Adipose tissue (tissue), 3 donors: Measurements from ENCODE around the gene LCNL1. TPM values are rescaled to one million over a fixed set of nuclear protein-coding genes. Genes with fewer than 3 reads are reported as not detected.

Experiments
- H3K27ac ChIP-seq: one replicate; pipeline ENCODE4 v1.5.1; 2013; ENCODE audit warnings: low read depth, low read length
- WGBS, 3 donors: extraction: QIAGEN DNeasy Blood & Tissue Kit; methylation state at CpG; one replicate each; pipeline ENCODE4 v1.1.7; 2013; 5-methylcytosine and 5-hydroxymethylcytosine counted together
- polyA plus RNA-seq, 3 donors: library from polyadenylated mRNA; stranded (reverse); fragments of 200-250 nt; gene quantifications; one replicate each; pipeline ENCODE4 v1.2.3, GENCODE V29; 2013
- donor health status: healthy with polysubstance abuse.
- donor health status: Bipolar disorder and iron deficiency.
- donor health status: healthy.

LCNL1 gene
- polyA plus RNA-seq, 3 donors = 0.10 to 0.45 TPM; not detected in 1

DNA sequence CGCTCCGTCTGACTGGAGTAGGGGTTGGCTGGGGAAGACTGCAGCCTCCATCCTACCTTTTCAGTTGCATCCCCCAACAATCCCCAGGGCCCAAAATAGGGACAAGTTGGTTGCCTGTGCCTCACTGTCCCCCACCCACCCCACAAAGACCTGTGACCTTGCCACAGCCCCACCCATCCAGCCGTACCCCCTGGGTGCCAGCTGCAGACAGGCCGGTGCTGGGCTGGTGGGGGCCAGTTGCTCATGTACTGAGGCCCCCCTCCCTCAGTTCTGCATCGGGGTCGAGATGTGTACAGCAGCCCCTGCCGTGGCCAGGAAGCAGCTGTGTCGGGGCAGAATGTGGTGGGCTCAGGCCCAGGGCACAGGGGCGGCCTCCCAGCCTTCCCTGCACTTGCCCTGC is 374 bp downstream of the LCNL1 start:
- no peak overlapping the region for H3K27ac ChIP-seq
- 65 to 82% (median 77%) methylated on average over 9 of the region's 9 CpGs for WGBS, 3 donors

DNA sequence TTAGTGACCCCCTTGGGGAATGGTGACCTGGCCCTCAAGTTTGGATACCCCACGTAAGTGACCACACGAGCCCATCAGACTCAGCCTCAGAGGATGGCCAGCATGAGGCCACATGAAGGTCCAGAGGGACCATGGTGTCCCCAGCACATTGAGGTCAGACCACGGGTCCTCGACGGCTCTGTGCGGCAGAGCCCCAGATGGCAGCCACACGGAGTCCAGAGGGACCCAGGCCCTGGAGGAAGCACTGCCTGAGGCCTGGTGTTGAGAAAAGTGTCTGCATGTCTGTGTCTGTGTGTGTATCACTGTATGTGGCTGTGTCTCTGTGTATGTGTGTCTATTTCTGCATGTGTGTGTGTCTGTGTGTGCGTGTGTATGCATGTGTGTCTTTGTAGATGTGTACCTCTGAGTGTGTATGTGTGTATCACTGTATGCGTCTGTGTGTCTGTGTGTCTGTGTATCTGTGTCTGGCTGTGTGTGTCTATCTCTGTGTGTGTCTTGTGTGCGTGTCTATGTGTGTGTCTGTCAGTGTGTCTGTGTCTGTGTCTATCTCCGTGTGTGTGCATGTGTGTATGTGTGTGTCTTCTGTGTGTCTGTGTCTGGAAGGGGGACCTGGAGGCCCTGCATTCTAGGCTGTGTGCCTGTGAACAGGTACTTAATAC is 992 bp downstream of the LCNL1 start:
- no peak overlapping the region for H3K27ac ChIP-seq
- 78 to 84% (median 80%) methylated on average over 11 of the region's 11 CpGs for WGBS, 3 donors

- H3K27ac ChIP-seq = no peak overlapping the region
- WGBS, 3 donors = 50 to 60% (median 52%) methylated on average over 24 to 29 of the region's 29 CpGs
Measured at GRCh38 chr9:136984464-136985026, 1.8 kb downstream of the LCNL1 start.

GRCh38 chr9:136985027-136985602 is 2.3 kb downstream of the LCNL1 start:
- 10 to 17% (median 12%) methylated on average over 42 to 48 of the region's 48 CpGs for WGBS, 3 donors

GRCh38 chr9:136985853-136986252 is 3.1 kb downstream of the LCNL1 start:
- 15 to 35% (median 29%) methylated on average over 30 to 33 of the region's 33 CpGs for WGBS, 3 donors
- H3K27ac ChIP-seq = no peak overlapping the region

More at GRCh38 chr9:136985027-136985602, 2.3 kb downstream of the LCNL1 start:
- no peak overlapping the region for H3K27ac ChIP-seq

- no peak overlapping the region for H3K27ac ChIP-seq
- WGBS, 3 donors = 92 to 98% (median 97%) methylated on average over 4 of the region's 4 CpGs
Measured at GRCh38 chr9:136988872-136989271, 6.1 kb downstream of the LCNL1 start.

- WGBS, 3 donors = 76 to 83% (median 78%) methylated on average over 10 of the region's 10 CpGs
- no peak overlapping the region for H3K27ac ChIP-seq
Measured at GRCh38 chr9:136990242-136990911, 7.6 kb downstream of the LCNL1 start.

DNA sequence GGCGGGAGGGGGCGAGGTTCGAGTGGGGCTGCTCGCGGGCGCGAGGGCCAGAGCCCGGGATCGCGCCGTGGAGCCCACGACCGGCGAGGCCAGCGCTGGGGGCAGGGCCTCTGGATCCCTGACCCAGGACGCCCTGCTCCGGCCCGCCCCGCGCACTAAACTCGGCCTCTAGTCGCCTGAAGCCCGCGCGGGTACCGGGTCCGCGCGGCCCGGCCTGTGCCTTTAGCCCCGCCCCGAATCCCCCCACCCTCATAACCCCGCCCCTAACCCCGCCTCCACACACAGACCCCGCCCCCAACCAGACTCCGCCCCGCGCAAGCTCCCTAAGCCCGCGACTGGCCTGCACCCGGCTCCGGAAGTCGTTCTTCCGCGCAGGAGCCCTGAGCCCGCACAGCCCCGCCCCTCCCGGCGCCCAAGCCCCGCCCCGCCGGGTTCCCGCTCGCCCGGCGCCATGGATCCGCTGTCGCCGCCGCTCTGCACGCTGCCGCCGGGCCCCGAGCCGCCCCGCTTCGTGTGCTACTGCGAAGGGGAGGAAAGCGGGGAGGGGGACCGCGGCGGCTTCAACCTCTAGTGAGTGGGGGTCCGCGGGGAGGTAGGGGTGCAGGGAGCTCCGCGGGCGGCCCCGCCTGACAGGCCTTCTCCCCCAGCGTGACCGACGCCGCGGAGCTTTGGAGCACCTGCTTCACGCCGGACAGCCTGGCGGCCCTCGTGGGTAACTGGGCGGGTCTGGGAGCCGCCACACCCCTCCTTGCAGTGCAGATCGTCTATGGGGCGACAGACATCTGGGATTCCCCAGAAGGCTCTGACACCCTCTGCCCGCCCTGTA is 9.4 kb downstream of the LCNL1 start, which contains the start of gene PAXX:
Gene PAXX (plus strand): TSS at position 430 of the 826 bp plus-strand sequence. CDS start 22 bp downstream, at position 452.
- H3K27ac ChIP-seq = peak within 1 kb of the TSS; percentile 75
- 0 to 1% (median 1%) methylated on average over 73 to 92 of the region's 92 CpGs for WGBS, 3 donors

GRCh38 chr9:136992819-136993369 is 10.1 kb downstream of the LCNL1 start:
- H3K27ac ChIP-seq = no peak overlapping the region
- WGBS, 3 donors = 39 to 48% (median 43%) methylated on average over 17 to 18 of the region's 18 CpGs

- H3K27ac ChIP-seq = no peak overlapping the region
- WGBS, 3 donors = 67 to 72% (median 72%) methylated on average over 53 to 54 of the region's 54 CpGs
Measured at GRCh38 chr9:136994180-136994887, 11.5 kb downstream of the LCNL1 start.

DNA sequence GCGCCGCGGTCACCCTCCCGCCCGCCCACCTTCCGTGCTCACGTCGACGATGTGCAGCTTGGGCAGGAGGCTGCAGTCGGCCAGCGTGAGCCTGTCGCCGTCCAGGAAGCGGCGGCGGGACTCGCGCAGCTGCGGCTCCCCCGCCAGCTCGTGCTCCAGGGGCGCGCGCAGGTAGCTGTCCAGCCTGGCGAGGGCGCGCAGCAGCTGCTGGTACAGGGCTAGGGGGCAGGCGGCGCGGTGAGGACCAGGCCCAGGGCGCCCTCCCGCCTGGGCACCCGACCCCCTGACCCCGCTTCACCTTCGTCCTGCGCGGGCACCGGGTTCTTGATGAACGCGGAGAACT is 12.1 kb downstream of the LCNL1 start:
- 41 to 43% (median 42%) methylated on average over 38 to 40 of the region's 40 CpGs for WGBS, 3 donors
- H3K27ac ChIP-seq = no peak overlapping the region

DNA sequence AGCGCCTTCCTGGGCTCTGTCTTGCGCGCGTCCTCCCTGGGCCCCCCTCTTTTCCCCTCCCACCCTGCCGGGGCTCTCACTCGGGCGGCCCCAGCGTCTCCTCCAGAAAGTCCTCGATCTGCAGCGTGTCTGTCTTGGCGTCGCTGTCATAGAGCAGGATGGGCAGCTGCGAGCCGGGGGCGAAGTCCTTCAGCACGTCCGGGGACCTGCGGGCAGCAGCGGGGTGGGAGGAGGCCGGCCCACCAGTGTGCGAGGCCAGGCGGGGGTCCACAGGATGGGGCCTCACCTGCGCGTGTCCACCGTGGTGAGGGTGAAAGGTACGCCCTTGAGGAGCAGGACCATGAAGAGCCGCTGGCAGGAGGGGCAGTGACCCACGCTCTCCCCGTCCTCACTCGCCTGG is 12.6 kb downstream of the LCNL1 start:
- WGBS, 3 donors = 31 to 41% (median 39%) methylated on average over 28 to 30 of the region's 30 CpGs

DNA sequence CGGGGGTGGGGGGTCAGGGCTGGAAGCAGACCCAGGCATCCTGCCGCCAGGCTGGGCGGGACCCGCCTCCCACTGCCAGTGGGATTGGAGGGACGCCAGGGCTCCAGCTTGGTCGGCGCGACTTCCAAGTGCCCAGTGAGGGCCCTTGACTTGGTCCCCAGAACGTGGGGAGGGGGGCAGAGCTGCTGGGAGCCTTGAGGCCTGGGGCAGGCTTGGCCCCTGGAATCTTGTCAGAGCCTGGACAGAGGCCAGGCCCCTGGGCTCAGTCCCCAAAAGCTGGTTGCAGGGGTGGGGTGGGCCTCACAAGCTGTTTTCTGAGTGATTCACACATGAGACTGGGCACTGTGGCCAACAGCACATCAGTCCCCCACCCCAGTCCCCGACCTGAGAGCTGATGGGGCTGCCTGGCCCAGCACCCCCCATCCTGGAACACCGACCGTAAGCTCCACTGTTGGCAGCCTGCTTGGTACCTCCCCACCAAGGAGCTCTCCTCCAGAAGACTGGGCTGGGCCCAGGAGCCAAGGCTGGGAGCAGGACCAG is 13.0 kb downstream of the LCNL1 start:
- 21 to 29% (median 21%) methylated on average over 11 to 12 of the region's 12 CpGs for WGBS, 3 donors

More for the DNA sequence above, 12.6 kb downstream of the LCNL1 start:
- H3K27ac ChIP-seq = no peak overlapping the region

GRCh38 chr9:136996361-136997292 is 13.8 kb downstream of the LCNL1 start, which contains the start of gene CLIC3:
Gene CLIC3, minus strand, starts transcription at chr9:136996568. Its CDS starts 25 bp downstream, at chr9:136996543.
- no peak within 1 kb of the TSS for H3K27ac ChIP-seq
- WGBS, 3 donors = 22 to 26% (median 23%) methylated on average over 34 to 35 of the region's 35 CpGs

More for the DNA sequence above, 13.0 kb downstream of the LCNL1 start:
- no peak overlapping the region for H3K27ac ChIP-seq

DNA sequence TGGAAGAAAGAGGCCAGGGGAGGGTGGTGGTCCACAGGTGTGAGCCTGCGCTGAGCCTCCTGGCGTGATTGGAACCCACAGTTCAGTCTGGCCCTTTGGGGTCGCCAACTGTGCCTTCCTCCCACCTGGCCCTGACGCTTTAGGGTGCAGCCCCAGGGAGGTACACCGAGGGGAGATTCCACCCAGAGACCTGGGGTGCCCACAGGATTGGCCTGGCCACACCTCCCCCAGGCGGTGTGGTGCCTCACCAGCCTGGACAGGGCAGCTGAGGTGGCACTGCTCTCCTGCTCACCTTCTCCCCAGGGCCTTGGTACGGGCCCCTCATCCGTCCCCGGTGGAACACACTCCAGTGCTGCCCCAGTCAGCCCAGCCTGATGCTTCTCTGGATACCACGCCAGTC is 14.6 kb downstream of the LCNL1 start:
- no peak overlapping the region for H3K27ac ChIP-seq
- WGBS, 3 donors = 71 to 88% (median 80%) methylated on average over 9 to 10 of the region's 10 CpGs

GRCh38 chr9:136997830-136998234 is 15.0 kb downstream of the LCNL1 start:
- whole genome bisulfite sequencing, 3 donors = 43 to 64% (median 47%) methylated on average over 18 of the region's 18 CpGs
- H3K27ac ChIP-seq = no peak overlapping the region
